Prostate gland (tissue), 2 donors: ENCODE results near the gene BHLHE41. TPM values are rescaled to one million over a fixed set of nuclear protein-coding genes. Genes with fewer than 3 reads are reported as not detected.
A peak's percentile ranks its signal among the peaks of the same experiment; 100 is the strongest.

Experiments used
- DNase-seq: peaks from one replicate; pipeline ENCODE4 v3.0.0-alpha.2; 2019; ENCODE audit warnings: low spot score
- H3K27ac ChIP-seq, 2 donors: fragments of 200-600 bp; sonication (generic); 2 replicates each; pipeline ENCODE4 v1.5.1; 2017 to 2019
- H3K27me3 ChIP-seq: fragments of 200-600 bp; sonication (generic); replicated peaks from 2 replicates; pipeline ENCODE4 v1.5.1; 2019; ENCODE audit not compliant: insufficient read depth
- H3K36me3 ChIP-seq, 2 donors: fragments of 200-600 bp; sonication (generic); 1 replicate in 1 of 2; 2 replicates in 1 of 2; pipeline versions ENCODE4 v1.5.1 to v1.8.1; 2017 to 2019
- H3K4me1 ChIP-seq: fragments of 200-600 bp; sonication (generic); replicated peaks from 2 replicates; pipeline ENCODE4 v1.5.1; 2019
- H3K4me3 ChIP-seq, 2 donors: fragments of 200-600 bp; sonication (generic); 2 replicates each; pipeline ENCODE4 v1.5.1; 2017 to 2019
- H3K9me3 ChIP-seq: fragments of 200-600 bp; sonication (generic); 2 replicates; pipeline ENCODE4 v1.5.1; 2017
- CTCF ChIP-seq, 4 experiments: fragments of 200-600 bp in 2 of 4; fragments of 450-650 bp in 2 of 4; sonication (generic) in 2 of 4; IDR thresholded peaks; 1 replicate in 3 of 4; 2 replicates in 1 of 4; pipeline ENCODE4 v1.5.1; 2016 to 2019; ENCODE audit warnings: antibody characterized with exemption in 4 of 4, mild to moderate bottlenecking in 2 of 4, moderate library complexity in 2 of 4
- POLR2A ChIP-seq: fragments of 450-650 bp; IDR thresholded peaks from one replicate; pipeline ENCODE4 v1.6.1; 2016; ENCODE audit warnings: antibody characterized with exemption, mild to moderate bottlenecking
- POLR2AphosphoS5 ChIP-seq: sonication (generic); formaldehyde crosslinking; IDR thresholded peaks from one replicate; pipeline ENCODE4 v1.6.1; 2017; ENCODE audit warnings: antibody characterized with exemption
- WGBS: methylation state at CpG from one replicate; pipeline ENCODE4 v1.1.5; 2018; 5-methylcytosine and 5-hydroxymethylcytosine counted together
- intact Hi-C: fragments of 100-400 bp; cut with DNase I; formaldehyde crosslinking; loops from one replicate; pipeline ENCODE4 v1.14.2; 2022
- total RNA-seq, 2 donors: library from RNA; depleted of rRNA; stranded (reverse); fragments of >200 nt; gene quantifications; one replicate each; pipeline ENCODE4 v1.1.0, GENCODE V29; 2016

The BHLHE41 gene
- total RNA-seq, 2 donors from 2014 or later: 11.3 to 31.5 TPM

GRCh38 chr12:26091822-26092221, 33.0 kb downstream of the BHLHE41 start:
- H3K4me3 ChIP-seq: no peak overlapping the region
- intact Hi-C loops: loop anchor here (10.0 kb wide), 1 partner anchor 657 kb away; no protein-coding TSS in a partner anchor
- H3K36me3 ChIP-seq: no peaks in the 10 kb centered on the region
- 61% methylated on average over 6 of the region's 6 CpGs for WGBS
- no peaks in the 10 kb centered on the region for H3K4me1 ChIP-seq
- no peaks in the 10 kb centered on the region for H3K27me3 ChIP-seq
- no peak for DNase-seq
- H3K9me3 ChIP-seq: no peaks in the 10 kb centered on the region
- TF ChIP-seq POLR2A (no peak), CTCF (IDR thresholded peaks at IDR 0.05) (peak in 2 of 4 experiments; percentile 19 to 28)
- H3K27ac ChIP-seq: no peak overlapping the region

- Histone ChIP-seq H3K4me3 (no peak overlapping the region), H3K27me3 (no peaks in the 10 kb centered on the region), H3K9me3 (no peaks in the 10 kb centered on the region), H3K4me1 (no peaks in the 10 kb centered on the region), H3K36me3 (no peaks in the 10 kb centered on the region), H3K27ac (no peak overlapping the region)
- 86% methylated on average over 11 of the region's 11 CpGs for WGBS
- TF ChIP-seq POLR2AphosphoS5: no peak
- no peak for TF ChIP-seq POLR2A
- no peak for TF ChIP-seq CTCF (IDR thresholded peaks at IDR 0.05)
- DNase-seq: no peak
- intact Hi-C loops: loop anchor here (10.0 kb wide), 1 partner anchor 656 kb away; no protein-coding TSS in a partner anchor
Measured at GRCh38 chr12:26090836-26091510, 33.9 kb downstream of the BHLHE41 start.

- Histone ChIP-seq H3K27ac (no peak overlapping the region), H3K4me1 (no peaks in the 10 kb centered on the region), H3K9me3 (no peaks in the 10 kb centered on the region), H3K27me3 (no peaks in the 10 kb centered on the region), H3K4me3 (no peak overlapping the region), H3K36me3 (no peaks in the 10 kb centered on the region)
- TF ChIP-seq POLR2A (no peak), CTCF (IDR thresholded peaks at IDR 0.05) (no peak), POLR2AphosphoS5 (no peak)
- DNase-seq: no peak
- 62% methylated on average over 2 of the region's 2 CpGs for WGBS
- intact Hi-C loops: no loop called here
Measured at GRCh38 chr12:26088998-26089397, 35.8 kb downstream of the BHLHE41 start.

- intact Hi-C loops: no loop called here
- H3K4me3 ChIP-seq: no peak overlapping the region
- TF ChIP-seq POLR2AphosphoS5 (no peak), CTCF (IDR thresholded peaks at IDR 0.05) (no peak), POLR2A (no peak)
- H3K4me1 ChIP-seq: no peaks in the 10 kb centered on the region
- no peak overlapping the region for H3K27ac ChIP-seq
- no peak for DNase-seq
- H3K36me3 ChIP-seq: no peaks in the 10 kb centered on the region
- no peaks in the 10 kb centered on the region for H3K9me3 ChIP-seq
- 88% methylated on average over 1 of the region's 1 CpG for WGBS
- H3K27me3 ChIP-seq: no peaks in the 10 kb centered on the region
Measured at GRCh38 chr12:26086936-26087335, 37.9 kb downstream of the BHLHE41 start.

- intact Hi-C loops: no loop called here
- no peaks in the 10 kb centered on the region for H3K27me3 ChIP-seq
- no peak overlapping the region for H3K27ac ChIP-seq
- H3K36me3 ChIP-seq: no peaks in the 10 kb centered on the region
- no peaks in the 10 kb centered on the region for H3K9me3 ChIP-seq
- no peak overlapping the region for H3K4me3 ChIP-seq
- no peak for TF ChIP-seq POLR2A
- TF ChIP-seq CTCF (IDR thresholded peaks at IDR 0.05): no peak
- no peak for TF ChIP-seq POLR2AphosphoS5
- DNase-seq: no peak
- no peaks in the 10 kb centered on the region for H3K4me1 ChIP-seq
- 93% methylated on average over 1 of the region's 1 CpG for WGBS
Measured at GRCh38 chr12:26080911-26081310, 43.9 kb downstream of the BHLHE41 start.
